Measurements from ENCODE around the gene KIAA0513.
A peak's percentile ranks its signal among the peaks of the same experiment; 100 is the strongest.

KIAA0513 gene

GRCh38 chr16:84996365-84996764 lies 31.2 kb upstream of the KIAA0513 start:
- H3K4me3 ChIP-seq (ENCODE audit: low read length) = no peak overlapping the region
- TF ChIP-seq CTCF (IDR thresholded peaks at IDR 0.05; ENCODE audit: insufficient read depth, low read depth, low read length, missing control alignments) = no peak
- no peak for DNase-seq (ENCODE audit: low read depth)

- no peak for TF ChIP-seq CTCF (IDR thresholded peaks at IDR 0.05; ENCODE audit: insufficient read depth, low read depth, low read length, missing control alignments)
- H3K4me3 ChIP-seq (ENCODE audit: low read length) = no peak overlapping the region
- DNase-seq (ENCODE audit: low read depth) = peak; percentile 38
Observed at GRCh38 chr16:84999200-84999599, 28.4 kb upstream of the KIAA0513 start.

GRCh38 chr16:84999857-85000480 lies 27.6 kb upstream of the KIAA0513 start:
- no peak for TF ChIP-seq CTCF (IDR thresholded peaks at IDR 0.05; ENCODE audit: insufficient read depth, low read depth, low read length, missing control alignments)
- peak; percentile 88 for DNase-seq (ENCODE audit: low read depth)
- H3K4me3 ChIP-seq (ENCODE audit: low read length) = no peak overlapping the region

- no peak for DNase-seq (ENCODE audit: low read depth)
- no peak overlapping the region for H3K4me3 ChIP-seq (ENCODE audit: low read length)
- TF ChIP-seq CTCF (IDR thresholded peaks at IDR 0.05; ENCODE audit: insufficient read depth, low read depth, low read length, missing control alignments) = no peak
Observed at GRCh38 chr16:85002099-85002541, 25.5 kb upstream of the KIAA0513 start.

- no peak for DNase-seq (ENCODE audit: low read depth)
- TF ChIP-seq CTCF (IDR thresholded peaks at IDR 0.05; ENCODE audit: insufficient read depth, low read depth, low read length, missing control alignments) = no peak
- H3K4me3 ChIP-seq (ENCODE audit: low read length) = no peak overlapping the region
Observed at GRCh38 chr16:85002608-85003007, 25.0 kb upstream of the KIAA0513 start.

GRCh38 chr16:85003076-85003475 lies 24.5 kb upstream of the KIAA0513 start:
- TF ChIP-seq CTCF (IDR thresholded peaks at IDR 0.05; ENCODE audit: insufficient read depth, low read depth, low read length, missing control alignments) = no peak
- no peak for DNase-seq (ENCODE audit: low read depth)
- H3K4me3 ChIP-seq (ENCODE audit: low read length) = no peak overlapping the region

Data from epithelial cell of esophagus (primary cell).